SK-N-SH (cell line): ENCODE results near the gene GRM5. TPM values are rescaled to one million over a fixed set of nuclear protein-coding genes. Genes with fewer than 3 reads are reported as not detected.
"Not testable (repeated sequence)": the region's sequence is repeated elsewhere in the genome, so short reads cannot be mapped to it uniquely, and the experiment has no call there.

Experiments
- CTCF ChIA-PET: fragments of 300-600, 350-600 bp; formaldehyde crosslinking; extraction: SDS; loops from one replicate; lab custom pipeline; 2021; lab: Yijun Ruan, JAX
- POLR2A ChIA-PET: fragments of 350-600 bp; sonication (Branson Sonifier 250); formaldehyde crosslinking; extraction: SDS; loops from one replicate; lab custom pipeline; 2020; ENCODE audit warnings: antibody characterized with exemption, inconsistent platforms; lab: Yijun Ruan, JAX
- DNase-seq: peaks from one replicate; pipeline ENCODE4 v3.0.0; 2012
- H2AFZ ChIP-seq: fragments of 200-600 bp; sonication (generic); 2 replicates; pipeline ENCODE4 v1.8.1; 2016; ENCODE audit warnings: antibody characterized with exemption, mild to moderate bottlenecking, low read depth
- H3F3A ChIP-seq: fragments of 200-600 bp; sonication (generic); replicated peaks from 2 replicates; pipeline ENCODE3; 2016; ENCODE audit warnings: antibody characterized with exemption, mild to moderate bottlenecking; ENCODE audit not compliant: insufficient read depth
- H3K27ac ChIP-seq, 2 experiments: fragments of 200-500 bp in 1 of 2; fragments of 200-600 bp in 1 of 2; sonication (Bioruptor generic) in 1 of 2; sonication (generic), shearing (Covaris generic) in 1 of 2; 2 replicates each; pipeline versions ENCODE4 v1.5.1 to v1.6.1; 2014 to 2016; ENCODE audit warnings: low read depth in 2 of 2, inconsistent platforms in 1 of 2, low read length in 1 of 2, mild to moderate bottlenecking in 1 of 2, mixed read lengths in 1 of 2
- H3K27me3 ChIP-seq: fragments of 200-600 bp; sonication (generic), shearing (Covaris generic); 2 replicates; pipeline ENCODE4 v1.6.1; 2016; ENCODE audit warnings: mixed run types; ENCODE audit not compliant: insufficient read depth
- H3K36me3 ChIP-seq, 2 experiments: fragments of 200-500 bp in 1 of 2; fragments of 200-600 bp in 1 of 2; sonication (Bioruptor generic) in 1 of 2; sonication (generic) in 1 of 2; replicated peaks in 1 of 2; 2 replicates each; pipeline versions ENCODE3 to v1.5.1; 2014 to 2016; ENCODE audit warnings: low read length in 1 of 2, mild to moderate bottlenecking in 1 of 2; ENCODE audit not compliant: insufficient read depth in 2 of 2, control insufficient read depth in 1 of 2
- H3K4me1 ChIP-seq, 2 experiments: fragments of 200-500 bp in 1 of 2; fragments of 200-600 bp in 1 of 2; sonication (Bioruptor generic) in 1 of 2; sonication (generic), shearing (Covaris generic) in 1 of 2; 2 replicates each; pipeline versions ENCODE4 v1.5.1 to v1.6.1; 2014 to 2016; ENCODE audit warnings: low read depth in 1 of 2, low read length in 1 of 2, mixed run types in 1 of 2; ENCODE audit not compliant: insufficient read depth in 2 of 2, control insufficient read depth in 1 of 2
- H3K4me2 ChIP-seq: fragments of 200-600 bp; sonication (generic), shearing (Covaris generic); 2 replicates; pipeline ENCODE4 v1.6.1; 2017; ENCODE audit warnings: mixed run types
- H3K4me3 ChIP-seq, 2 experiments: fragments of 200-500 bp in 1 of 2; fragments of 200-600 bp in 1 of 2; sonication (Bioruptor generic) in 1 of 2; sonication (generic), shearing (Covaris generic) in 1 of 2; 2 replicates each; pipeline versions ENCODE4 v1.5.1 to v1.8.1; 2014 to 2016; ENCODE audit warnings: low read depth in 2 of 2, inconsistent platforms in 1 of 2, low read length in 1 of 2, mild to moderate bottlenecking in 1 of 2, mixed read lengths in 1 of 2, moderate library complexity in 1 of 2
- H3K79me2 ChIP-seq: fragments of 200-600 bp; sonication (generic); 2 replicates; pipeline ENCODE4 v1.8.1; 2017; ENCODE audit warnings: mild to moderate bottlenecking; ENCODE audit not compliant: insufficient read depth
- H3K9ac ChIP-seq: fragments of 200-600 bp; sonication (generic); 2 replicates; pipeline ENCODE4 v1.6.1; 2017; ENCODE audit warnings: mixed run types
- H3K9me2 ChIP-seq: fragments of 200-600 bp; sonication (generic); 2 replicates; pipeline ENCODE4 v1.6.1; 2017; ENCODE audit warnings: mixed run types
- H3K9me3 ChIP-seq: fragments of 200-600 bp; sonication (generic); 2 replicates; pipeline ENCODE4 v1.6.1; 2017; ENCODE audit warnings: mixed run types, mild to moderate bottlenecking, moderate library complexity
- H4K20me1 ChIP-seq: fragments of 200-600 bp; sonication (generic); 2 replicates; pipeline ENCODE4 v1.6.1; 2017; ENCODE audit warnings: mild to moderate bottlenecking, mixed run types; ENCODE audit not compliant: insufficient read depth
- GATA2 ChIP-seq: sonication (generic); formaldehyde crosslinking; IDR thresholded peaks from 2 replicates; pipeline ENCODE4 v1.5.0; 2020; ENCODE audit warnings: mild to moderate bottlenecking, missing genetic modification reagents
- SIN3A ChIP-seq: IDR thresholded peaks from 2 replicates; pipeline ENCODE4 v1.6.1; 2012; ENCODE audit warnings: low read depth, mild to moderate bottlenecking, low read length, moderate library complexity, borderline replicate concordance
- SMC3 ChIP-seq: IDR thresholded peaks from 2 replicates; pipeline ENCODE4 v1.6.1; 2012; ENCODE audit warnings: low read depth, low read length, improper control_type of control experiment
- TEAD4 ChIP-seq: IDR thresholded peaks from 2 replicates; pipeline ENCODE4 v1.4.0; 2012; ENCODE audit warnings: mild to moderate bottlenecking, borderline replicate concordance; ENCODE audit not compliant: insufficient read depth
- WGBS: methylation state at CpG from one replicate; pipeline ENCODE4 v1.1.6; 2017; ENCODE audit warnings: low lambda C conversion rate; 5-methylcytosine and 5-hydroxymethylcytosine counted together
- polyA plus RNA-seq, 3 experiments: library from polyadenylated mRNA; depleted of rRNA; stranded (reverse); fragments of >200 nt; gene quantifications; 2 replicates each; pipeline ENCODE4 v1.2.3, GENCODE V29; 2012

Gene GRM5
- polyA plus RNA-seq, 1 of the 3 experiments (the other 2 are of a cell fraction): not detected

GRCh38 chr11:88861618-88862017 lies 204.2 kb downstream of the GRM5 start:
- no peak overlapping the region for H3K27ac ChIP-seq
- H3K27me3 ChIP-seq: no peaks in the 10 kb centered on the region
- H2AFZ ChIP-seq: no peak overlapping the region
- no peaks in the 10 kb centered on the region for H3K36me3 ChIP-seq
- TF ChIP-seq GATA2 (CRISPR knock-in tag): no peak
- TF ChIP-seq SMC3: no peak
- no peak for TF ChIP-seq TEAD4
- TF ChIP-seq SIN3A: no peak
- no peak overlapping the region for H3K9ac ChIP-seq
- no peaks in the 10 kb centered on the region for H3K9me3 ChIP-seq
- H3K79me2 ChIP-seq: no peaks in the 10 kb centered on the region
- no peak for DNase-seq
- H3K4me2 ChIP-seq: no peak overlapping the region
- no peaks in the 10 kb centered on the region for H4K20me1 ChIP-seq
- no peaks in the 10 kb centered on the region for H3F3A ChIP-seq
- H3K4me1 ChIP-seq: no peaks in the 10 kb centered on the region
- H3K9me2 ChIP-seq: no peaks in the 10 kb centered on the region
- POLR2A ChIA-PET: no interaction called here
- H3K4me3 ChIP-seq: no peak overlapping the region
- CTCF ChIA-PET: no interaction called here

GRCh38 chr11:88860431-88860830 lies 205.4 kb downstream of the GRM5 start:
- H3F3A ChIP-seq, H3K27me3 ChIP-seq, H3K9me2 ChIP-seq, H3K4me3 ChIP-seq, H3K79me2 ChIP-seq, POLR2A ChIA-PET, H3K9me3 ChIP-seq, H3K4me2 ChIP-seq, H2AFZ ChIP-seq, CTCF ChIA-PET, H4K20me1 ChIP-seq, DNase-seq, H3K36me3 ChIP-seq, H3K9ac ChIP-seq, H3K27ac ChIP-seq, H3K4me1 ChIP-seq: not testable (repeated sequence)
- WGBS: 12% methylated on average over 4 of the region's 4 CpGs

GRCh38 chr11:88853963-88854362 lies 211.8 kb downstream of the GRM5 start:
- H3K79me2 ChIP-seq, H2AFZ ChIP-seq, H3F3A ChIP-seq, H3K36me3 ChIP-seq, H4K20me1 ChIP-seq, H3K4me3 ChIP-seq, DNase-seq, H3K4me1 ChIP-seq, H3K27ac ChIP-seq, H3K9me2 ChIP-seq, POLR2A ChIA-PET, H3K9ac ChIP-seq, H3K27me3 ChIP-seq, H3K9me3 ChIP-seq, CTCF ChIA-PET, H3K4me2 ChIP-seq: not testable (repeated sequence)
- 42% methylated on average over 2 of the region's 2 CpGs for WGBS

- not testable (repeated sequence) for H3K27me3 ChIP-seq
Observed at GRCh38 chr11:88851547-88851946, 214.2 kb downstream of the GRM5 start.

GRCh38 chr11:88849773-88850172 lies 216.0 kb downstream of the GRM5 start:
- H3K4me1 ChIP-seq, H3K27me3 ChIP-seq, H3K4me3 ChIP-seq, H3K79me2 ChIP-seq, H3F3A ChIP-seq, H4K20me1 ChIP-seq, DNase-seq, H2AFZ ChIP-seq, H3K4me2 ChIP-seq, H3K36me3 ChIP-seq, CTCF ChIA-PET, H3K27ac ChIP-seq, H3K9ac ChIP-seq, H3K9me2 ChIP-seq, H3K9me3 ChIP-seq, POLR2A ChIA-PET: not testable (repeated sequence)
- WGBS: 52% methylated on average over 4 of the region's 6 CpGs

More at GRCh38 chr11:88851547-88851946, 214.2 kb downstream of the GRM5 start:
- H3K9me2 ChIP-seq, H3K79me2 ChIP-seq, POLR2A ChIA-PET, H3F3A ChIP-seq, H3K9me3 ChIP-seq, H4K20me1 ChIP-seq, H3K4me2 ChIP-seq, H2AFZ ChIP-seq, H3K9ac ChIP-seq, H3K36me3 ChIP-seq, H3K4me3 ChIP-seq, CTCF ChIA-PET, H3K4me1 ChIP-seq, H3K27ac ChIP-seq, DNase-seq: not testable (repeated sequence)
